ENCODE measurements around the gene KLHL21. TPM values are rescaled to one million over a fixed set of nuclear protein-coding genes. Genes with fewer than 3 reads are reported as not detected.

KLHL21 gene
- total and polyA plus RNA-seq, 11 donors = 28.6 to 179 (median 65.4) TPM

GRCh38 chr1:6634371-6635052, 31.8 kb upstream of the KLHL21 start:
- Histone ChIP-seq H3K4me3 (no peak overlapping the region), H3K4me1 (peaks cover 0 to 15% (median 0%) of the 10 kb centered on the region in 12 donors), H3K9me3 (no peaks in the 10 kb centered on the region), H3K27me3 (no peaks in the 10 kb centered on the region), H3K36me3 (peaks cover 2 to 100% (median 95%) of the 10 kb centered on the region in 9 donors), H3K27ac (peak overlapping the region in 4 of 12 donors; percentile 11 to 48 (median 30))
- DNase-seq (peak; percentile 61 to 83 (median 80)), ATAC-seq (peak; percentile 59 to 84 (median 80))
- intact Hi-C loops (cut with DNase I) = loop anchor here in 5 of 10 donors (1.0 to 10.0 kb wide), 4 partner anchors 67 to 150 kb away; partner anchors contain the start of genes NOL9 (in 2 of the 5) and TAS1R1 (in 2 of the 5)
- 58 to 66% (median 61%) methylated on average over 23 to 29 of the region's 29 CpGs for WGBS, 4 donors
- TF ChIP-seq, protein P1, sequence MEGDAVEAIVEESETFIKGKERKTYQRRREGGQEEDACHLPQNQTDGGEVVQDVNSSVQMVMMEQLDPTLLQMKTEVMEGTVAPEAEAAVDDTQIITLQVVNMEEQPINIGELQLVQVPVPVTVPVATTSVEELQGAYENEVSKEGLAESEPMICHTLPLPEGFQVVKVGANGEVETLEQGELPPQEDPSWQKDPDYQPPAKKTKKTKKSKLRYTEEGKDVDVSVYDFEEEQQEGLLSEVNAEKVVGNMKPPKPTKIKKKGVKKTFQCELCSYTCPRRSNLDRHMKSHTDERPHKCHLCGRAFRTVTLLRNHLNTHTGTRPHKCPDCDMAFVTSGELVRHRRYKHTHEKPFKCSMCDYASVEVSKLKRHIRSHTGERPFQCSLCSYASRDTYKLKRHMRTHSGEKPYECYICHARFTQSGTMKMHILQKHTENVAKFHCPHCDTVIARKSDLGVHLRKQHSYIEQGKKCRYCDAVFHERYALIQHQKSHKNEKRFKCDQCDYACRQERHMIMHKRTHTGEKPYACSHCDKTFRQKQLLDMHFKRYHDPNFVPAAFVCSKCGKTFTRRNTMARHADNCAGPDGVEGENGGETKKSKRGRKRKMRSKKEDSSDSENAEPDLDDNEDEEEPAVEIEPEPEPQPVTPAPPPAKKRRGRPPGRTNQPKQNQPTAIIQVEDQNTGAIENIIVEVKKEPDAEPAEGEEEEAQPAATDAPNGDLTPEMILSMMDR (IDR thresholded peaks at IDR 0.05) = peak; percentile 19 to 68 (median 53)
- TF ChIP-seq POLR2A (IDR thresholded peaks at IDR 0.05) = no peak

GRCh38 chr1:6632588-6633514, 30.2 kb upstream of the KLHL21 start:
- H3K36me3 ChIP-seq = peaks cover 0 to 100% (median 96%) of the 10 kb centered on the region in 9 donors
- no peak for DNase-seq
- ATAC-seq = peak in 1 of 4 donors; percentile 2
- intact Hi-C loops (cut with DNase I) = loop anchor here in 2 of 10 donors (5.0 to 10.0 kb wide), 2 partner anchors 76 to 148 kb away; partner anchors contain the start of gene TAS1R1 (in 1 of the 2)
- no peaks in the 10 kb centered on the region for H3K27me3 ChIP-seq
- H3K9me3 ChIP-seq = no peaks in the 10 kb centered on the region
- TF ChIP-seq, protein P1 (IDR thresholded peaks at IDR 0.05) = no peak
- TF ChIP-seq POLR2A (IDR thresholded peaks at IDR 0.05) = no peak
- WGBS, 4 donors = 81 to 86% (median 84%) methylated on average over 27 to 30 of the region's 30 CpGs
- no peak overlapping the region for H3K4me3 ChIP-seq
- peaks cover 0 to 9% (median 0%) of the 10 kb centered on the region in 12 donors for H3K4me1 ChIP-seq
- no peak overlapping the region for H3K27ac ChIP-seq

- WGBS, 4 donors = 96 to 100% (median 98%) methylated on average over 8 of the region's 8 CpGs
- H3K4me3 ChIP-seq = no peak overlapping the region
- DNase-seq (no peak), ATAC-seq (no peak)
- no peak overlapping the region for H3K27ac ChIP-seq
- peaks cover 0 to 21% (median 8%) of the 10 kb centered on the region in 12 donors for H3K4me1 ChIP-seq
- intact Hi-C loops (cut with DNase I) = loop anchor here in 2 of 10 donors (5.0 to 10.0 kb wide), 2 partner anchors 74 to 146 kb away; partner anchors contain the start of gene TAS1R1 (in 1 of the 2)
- TF ChIP-seq, protein P1 (IDR thresholded peaks at IDR 0.05) = no peak
- H3K27me3 ChIP-seq = no peaks in the 10 kb centered on the region
- H3K9me3 ChIP-seq = no peaks in the 10 kb centered on the region
- H3K36me3 ChIP-seq = peaks cover 0 to 87% (median 81%) of the 10 kb centered on the region in 9 donors
These were observed 28.4 kb upstream of the KLHL21 start for GRCh38 chr1:6631058-6631457.

Measured in heart left ventricle (tissue), 16 donors.